Spleen (tissue), 11 donors: Measurements from ENCODE around the gene PEA15. TPM values are rescaled to one million over a fixed set of nuclear protein-coding genes. Genes with fewer than 3 reads are reported as not detected.

ENCODE experiments used
- DNase-seq: peaks from one replicate; pipeline ENCODE4 v3.0.0-alpha.2; 2020
- H3K27ac ChIP-seq, 8 donors: fragments of 200-600 bp; sonication (generic) in 7 of 8; 1 replicate in 4 of 8; 2 replicates in 4 of 8; pipeline versions ENCODE4 v1.5.0 to v1.8.0; 2016 to 2021; ENCODE audit warnings: inconsistent platforms in 4 of 8, mild to moderate bottlenecking in 4 of 8, moderate library complexity in 1 of 8
- H3K27me3 ChIP-seq, 7 donors: fragments of 200-600 bp; sonication (generic) in 6 of 7; replicated peaks in 1 of 7; 1 replicate in 4 of 7; 2 replicates in 3 of 7; pipeline versions ENCODE4 v1.5.0 to v1.8.0; 2016 to 2021; ENCODE audit warnings: inconsistent platforms in 3 of 7, mild to moderate bottlenecking in 1 of 7
- H3K36me3 ChIP-seq, 6 donors: fragments of 200-600 bp; sonication (generic) in 5 of 6; 1 replicate in 4 of 6; 2 replicates in 2 of 6; pipeline versions ENCODE4 v1.5.0 to v1.8.0; 2016 to 2021; ENCODE audit warnings: inconsistent platforms in 2 of 6
- H3K4me1 ChIP-seq, 6 donors: fragments of 200-600 bp; sonication (generic) in 5 of 6; 1 replicate in 3 of 6; 2 replicates in 3 of 6; pipeline versions ENCODE4 v1.5.0 to v1.8.0; 2016 to 2021; ENCODE audit warnings: inconsistent platforms in 3 of 6
- H3K4me3 ChIP-seq, 8 donors: fragments of 200-600 bp; sonication (generic) in 7 of 8; 1 replicate in 4 of 8; 2 replicates in 4 of 8; pipeline versions ENCODE4 v1.5.0 to v1.8.0; 2016 to 2021; ENCODE audit warnings: inconsistent platforms in 4 of 8, mild to moderate bottlenecking in 4 of 8, moderate library complexity in 2 of 8
- H3K9me3 ChIP-seq, 8 donors: fragments of 200-600 bp; sonication (generic) in 7 of 8; 1 replicate in 4 of 8; 2 replicates in 4 of 8; pipeline versions ENCODE4 v1.5.0 to v1.8.0; 2016 to 2021; ENCODE audit warnings: inconsistent platforms in 4 of 8
- POLR2A ChIP-seq, 3 donors: fragments of 450-650 bp; IDR thresholded peaks; one replicate each; pipeline ENCODE4 v1.5.1; 2017; ENCODE audit warnings: antibody characterized with exemption in 3 of 3, mild to moderate bottlenecking in 1 of 3
- POLR2AphosphoS5 ChIP-seq, 3 donors: sonication (generic); formaldehyde crosslinking; IDR thresholded peaks; one replicate each; pipeline ENCODE4 v1.5.1; 2017; ENCODE audit warnings: antibody characterized with exemption in 3 of 3
- WGBS, 5 donors: extraction: QIAGEN DNeasy Blood & Tissue Kit in 3 of 5; methylation state at CpG; one replicate each; pipeline versions ENCODE4 v1.1.5 to v1.1.7; 2013 to 2018; 5-methylcytosine and 5-hydroxymethylcytosine counted together
- intact Hi-C: fragments of 100-400 bp; cut with DNase I; formaldehyde crosslinking; loops from one replicate; pipeline ENCODE4 v1.15.0; 2023; ENCODE audit warnings: low total_unique reads
- polyA plus RNA-seq, 3 donors: library from polyadenylated mRNA; stranded (reverse); fragments of 200-250 nt; gene quantifications; one replicate each; pipeline ENCODE4 v1.2.1, GENCODE V29; 2013
- total RNA-seq, 7 donors: library from RNA; depleted of rRNA in 3 of 7; stranded (reverse); fragments of >200 nt in 3 of 7; fragmentation: NEBNext Ultra II Directional in 4 of 7; extraction: Animal tissue kit (Norgen Biotek cat#: 25700) in 4 of 7; gene quantifications; one replicate each; pipeline versions ENCODE4 v1.1.0 to v1.2.1, GENCODE V29; 2016 to 2021
- TF ChIP-seq, protein P1 (sequence below), 11 experiments: fragments of 200-600 bp in 7 of 11; fragments of 450-650 bp in 4 of 11; sonication (generic) in 4 of 11; IDR thresholded peaks in 8 of 11; conservative IDR thresholded peaks in 3 of 11; 1 replicate in 7 of 11; 2 replicates in 4 of 11; pipeline versions ENCODE4 v1.4.0 to v1.8.0; 2016 to 2021; ENCODE audit warnings: antibody characterized with exemption in 11 of 11, inconsistent platforms in 4 of 11, mild to moderate bottlenecking in 1 of 11
- donor health status: healthy with polysubstance abuse.
- donor health status: DM: no; HTN: no; CAD: no; lungs with moderate emphysema.
- donor health status: DM: no; HTN: no; CAD: no.
- donor health status: Bipolar disorder and iron deficiency.
- donor health status: healthy.
- donor health status: DM: no; HTN: no; CAD: no.
- donor health status: DM: yes; HTN: yes; CAD: no.

Gene PEA15
- total and polyA plus RNA-seq, 10 donors, result 73.4 to 167 (median 106) TPM

DNA sequence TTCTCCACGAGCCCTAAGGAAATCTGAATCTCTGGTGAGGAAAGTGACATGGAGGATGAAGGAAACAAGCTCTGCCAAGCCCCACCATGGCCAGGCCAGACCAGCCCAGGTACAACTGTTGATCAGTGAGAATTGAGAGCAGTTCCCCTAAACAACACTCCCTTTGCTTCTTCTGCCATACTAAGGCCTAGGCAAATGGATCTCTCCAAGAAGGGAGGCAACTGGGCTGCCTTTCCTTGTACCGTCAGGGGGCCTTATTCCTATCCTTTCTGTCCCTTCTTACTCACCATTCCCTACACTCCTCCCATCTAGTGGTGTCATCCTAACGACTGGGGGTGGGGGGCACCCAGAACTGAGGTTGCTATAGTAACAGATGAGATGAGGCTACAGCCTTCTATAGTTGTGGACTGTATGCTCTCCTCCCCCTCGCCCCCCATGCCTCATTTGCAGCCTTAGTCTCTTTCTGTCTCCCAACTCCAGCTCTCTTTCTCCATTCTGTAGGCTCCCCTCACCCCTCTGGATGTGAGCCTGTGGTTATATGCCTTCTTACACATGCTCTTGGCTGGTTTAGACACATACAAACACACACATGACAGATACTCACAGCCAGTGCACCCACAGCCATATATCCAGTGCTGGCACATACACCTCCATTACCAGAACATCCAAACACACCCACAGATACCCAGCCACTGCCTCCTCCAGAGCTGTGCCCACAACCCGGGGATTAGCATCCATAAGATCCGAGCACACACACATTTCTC is 3.6 kb downstream of the PEA15 start:
- intact Hi-C loops, result no loop called here
- Histone ChIP-seq H3K36me3 (peaks cover 0 to 70% (median 33%) of the 10 kb centered on the region in 6 donors), H3K4me3 (peak overlapping the region in 1 of 8 donors; percentile 16), H3K4me1 (peaks cover 39 to 79% (median 69%) of the 10 kb centered on the region in 6 donors), H3K9me3 (no peaks in the 10 kb centered on the region), H3K27ac (peak overlapping the region in 7 of 8 donors; percentile 52 to 95 (median 91)), H3K27me3 (no peaks in the 10 kb centered on the region)
- WGBS, 5 donors, result 63 to 75% (median 67%) methylated on average over 6 of the region's 6 CpGs
- DNase-seq, result no peak
- TF ChIP-seq, protein P1, sequence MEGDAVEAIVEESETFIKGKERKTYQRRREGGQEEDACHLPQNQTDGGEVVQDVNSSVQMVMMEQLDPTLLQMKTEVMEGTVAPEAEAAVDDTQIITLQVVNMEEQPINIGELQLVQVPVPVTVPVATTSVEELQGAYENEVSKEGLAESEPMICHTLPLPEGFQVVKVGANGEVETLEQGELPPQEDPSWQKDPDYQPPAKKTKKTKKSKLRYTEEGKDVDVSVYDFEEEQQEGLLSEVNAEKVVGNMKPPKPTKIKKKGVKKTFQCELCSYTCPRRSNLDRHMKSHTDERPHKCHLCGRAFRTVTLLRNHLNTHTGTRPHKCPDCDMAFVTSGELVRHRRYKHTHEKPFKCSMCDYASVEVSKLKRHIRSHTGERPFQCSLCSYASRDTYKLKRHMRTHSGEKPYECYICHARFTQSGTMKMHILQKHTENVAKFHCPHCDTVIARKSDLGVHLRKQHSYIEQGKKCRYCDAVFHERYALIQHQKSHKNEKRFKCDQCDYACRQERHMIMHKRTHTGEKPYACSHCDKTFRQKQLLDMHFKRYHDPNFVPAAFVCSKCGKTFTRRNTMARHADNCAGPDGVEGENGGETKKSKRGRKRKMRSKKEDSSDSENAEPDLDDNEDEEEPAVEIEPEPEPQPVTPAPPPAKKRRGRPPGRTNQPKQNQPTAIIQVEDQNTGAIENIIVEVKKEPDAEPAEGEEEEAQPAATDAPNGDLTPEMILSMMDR (IDR thresholded peaks at IDR 0.05 in 8 of 11, conservative IDR thresholded peaks at IDR 0.05 in 3 of 11), result no peak
- TF ChIP-seq POLR2AphosphoS5 (IDR thresholded peaks at IDR 0.05) (no peak), POLR2A (IDR thresholded peaks at IDR 0.05) (no peak)

DNA sequence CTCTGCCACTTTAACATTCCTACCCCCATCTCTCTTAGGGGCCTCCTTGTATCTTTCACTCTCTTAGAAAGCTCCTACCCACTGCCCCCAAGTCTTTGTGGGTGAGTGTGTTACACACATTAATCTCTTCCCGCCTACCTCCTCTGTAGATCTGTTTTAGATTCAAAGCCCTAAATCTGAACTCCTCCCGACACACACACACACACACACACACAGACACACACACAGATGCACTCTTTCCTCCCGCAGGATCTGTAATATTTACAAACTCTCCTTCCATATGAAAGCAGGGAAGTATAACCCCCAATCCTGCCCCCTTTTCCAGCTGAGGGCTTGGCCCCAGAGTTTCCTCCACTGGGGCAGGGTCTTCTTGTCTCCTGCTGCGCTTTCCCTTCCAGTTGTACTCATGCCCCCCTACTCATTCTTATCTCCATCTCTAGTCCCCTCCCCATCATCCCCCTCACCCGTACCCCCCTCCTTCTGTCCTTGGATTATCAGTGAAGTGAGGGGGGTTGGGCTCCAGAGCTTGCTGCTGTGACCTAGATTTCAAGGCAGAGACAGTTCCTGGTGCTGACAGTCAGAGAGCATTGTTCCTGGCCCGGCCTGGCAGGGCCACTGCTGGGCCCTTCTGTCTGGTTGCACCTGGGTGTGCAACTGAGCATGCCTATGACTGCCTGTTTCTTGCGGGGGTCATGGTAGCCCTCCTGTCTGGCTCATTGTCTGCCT is 4.3 kb downstream of the PEA15 start:
- Histone ChIP-seq H3K36me3 (peaks cover 0 to 77% (median 40%) of the 10 kb centered on the region in 6 donors), H3K27ac (peak overlapping the region in 5 of 8 donors; percentile 89 to 95 (median 93)), H3K9me3 (no peaks in the 10 kb centered on the region), H3K4me3 (no peak overlapping the region), H3K4me1 (peaks cover 33 to 77% (median 64%) of the 10 kb centered on the region in 6 donors), H3K27me3 (no peaks in the 10 kb centered on the region)
- WGBS, 5 donors, result 60 to 77% (median 68%) methylated on average over 7 of the region's 7 CpGs
- DNase-seq, result no peak
- intact Hi-C loops, result no loop called here
- TF ChIP-seq POLR2AphosphoS5 (IDR thresholded peaks at IDR 0.05) (peak in 2 of 3 donors; percentile 34 to 38), POLR2A (IDR thresholded peaks at IDR 0.05) (no peak)
- TF ChIP-seq, protein P1 (IDR thresholded peaks at IDR 0.05 in 8 of 11, conservative IDR thresholded peaks at IDR 0.05 in 3 of 11), result no peak

DNA sequence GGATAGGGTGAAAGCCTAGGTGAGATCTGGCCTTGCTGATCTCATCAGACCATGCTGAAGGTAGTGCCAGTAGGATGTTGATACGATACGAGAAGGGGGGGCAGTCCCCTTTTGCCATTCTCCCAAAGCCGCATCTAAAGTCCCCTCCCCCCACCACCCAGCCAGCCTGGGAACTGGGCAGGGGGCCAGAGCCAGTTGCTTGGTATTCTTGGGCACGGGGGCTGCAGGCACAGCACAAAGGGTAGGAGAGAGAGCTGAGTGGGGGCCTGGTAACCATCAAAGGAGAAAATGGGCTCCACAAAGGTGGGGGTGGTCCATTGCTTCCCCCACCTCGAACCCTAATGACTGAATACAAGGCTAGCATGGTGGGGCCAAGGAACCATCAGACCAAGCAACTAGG is 5.4 kb downstream of the PEA15 start:
- intact Hi-C loops, result no loop called here
- peaks cover 0 to 88% (median 51%) of the 10 kb centered on the region in 6 donors for H3K36me3 ChIP-seq
- H3K9me3 ChIP-seq, result no peaks in the 10 kb centered on the region
- peaks cover 27 to 75% (median 60%) of the 10 kb centered on the region in 6 donors for H3K4me1 ChIP-seq
- WGBS, 5 donors, result 75 to 86% (median 84%) methylated on average over 5 of the region's 5 CpGs
- H3K4me3 ChIP-seq, result no peak overlapping the region
- TF ChIP-seq POLR2AphosphoS5 (IDR thresholded peaks at IDR 0.05) (no peak), POLR2A (IDR thresholded peaks at IDR 0.05) (no peak)
- TF ChIP-seq, protein P1 (IDR thresholded peaks at IDR 0.05 in 8 of 11, conservative IDR thresholded peaks at IDR 0.05 in 3 of 11), result no peak
- no peak for DNase-seq
- H3K27me3 ChIP-seq, result no peaks in the 10 kb centered on the region
- peak overlapping the region in 5 of 8 donors; percentile 14 to 95 (median 89) for H3K27ac ChIP-seq
